Central memory CD4-positive, alpha-beta T cell (primary cell): Measurements from ENCODE around the gene DIAPH1.
A peak's percentile ranks its signal among the peaks of the same experiment; 100 is the strongest.

ENCODE experiments used
- DNase-seq: peaks from one replicate; pipeline ENCODE4 v3.0.0; 2022
- total RNA-seq, 3 experiments: gene quantifications; one replicate each; lab custom pipeline; 2026; lab: John Stamatoyannopoulos, UW

Gene DIAPH1
- 239 to 294 (median 270) reads per million in 3 experiments for total RNA-seq

GRCh38 chr5:141618804-141619554, at the start of gene DIAPH1:
Gene DIAPH1 (minus strand): TSS chr5:141619000. CDS start chr5:141618914, 86 bp downstream.
- DNase-seq, result peak; percentile 97

DNA sequence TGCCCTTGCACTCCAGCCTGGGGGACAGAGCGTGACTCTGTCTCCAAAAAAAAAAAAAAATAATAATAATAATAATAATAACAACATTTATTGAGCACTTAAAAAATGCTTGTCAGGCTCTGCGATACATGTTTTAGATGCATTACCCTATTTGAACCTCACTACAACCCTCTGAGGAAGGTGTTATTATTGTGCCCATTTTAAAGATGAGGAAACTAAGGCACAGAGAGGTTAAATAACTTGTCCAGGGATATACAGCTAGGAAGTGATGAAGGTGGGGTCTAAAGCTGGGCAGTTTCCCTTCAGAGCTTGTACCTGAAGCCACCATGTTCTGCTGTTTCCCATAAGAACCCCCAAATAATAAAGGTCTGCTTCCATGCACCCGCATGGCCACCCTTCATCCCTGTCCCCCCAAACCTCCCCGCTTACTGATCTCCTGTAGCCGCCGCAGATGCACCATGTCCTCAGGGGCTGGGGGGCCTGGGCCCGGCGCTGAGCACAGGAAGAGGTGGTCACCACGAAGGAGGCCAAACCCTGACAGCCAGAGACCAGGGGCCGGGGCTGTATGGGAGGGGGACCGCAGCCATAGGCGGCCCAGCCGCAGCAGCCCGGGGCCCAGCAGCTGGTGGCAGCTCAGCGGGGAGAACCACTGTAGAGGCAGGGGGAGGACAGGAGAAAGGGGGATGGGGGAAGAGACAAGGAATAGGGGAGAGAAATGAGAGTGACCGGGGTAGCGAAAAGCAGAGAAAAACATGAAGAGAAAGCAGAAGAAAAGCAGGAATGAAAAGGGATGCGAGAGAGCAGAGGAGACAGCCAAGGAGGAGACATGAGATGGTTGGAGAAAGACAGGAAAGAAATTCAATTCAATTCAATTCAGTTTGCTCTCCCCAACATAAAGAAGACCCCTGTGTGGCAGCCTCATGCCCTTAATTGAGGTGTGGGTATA, 47.5 kb upstream of the DIAPH1 start:
- DNase-seq, result no peak

- peak; percentile 60 for DNase-seq
Measured at GRCh38 chr5:141664733-141665461, 46.1 kb upstream of the DIAPH1 start.

GRCh38 chr5:141663506-141663905, 44.7 kb upstream of the DIAPH1 start:
- no peak for DNase-seq

DNA sequence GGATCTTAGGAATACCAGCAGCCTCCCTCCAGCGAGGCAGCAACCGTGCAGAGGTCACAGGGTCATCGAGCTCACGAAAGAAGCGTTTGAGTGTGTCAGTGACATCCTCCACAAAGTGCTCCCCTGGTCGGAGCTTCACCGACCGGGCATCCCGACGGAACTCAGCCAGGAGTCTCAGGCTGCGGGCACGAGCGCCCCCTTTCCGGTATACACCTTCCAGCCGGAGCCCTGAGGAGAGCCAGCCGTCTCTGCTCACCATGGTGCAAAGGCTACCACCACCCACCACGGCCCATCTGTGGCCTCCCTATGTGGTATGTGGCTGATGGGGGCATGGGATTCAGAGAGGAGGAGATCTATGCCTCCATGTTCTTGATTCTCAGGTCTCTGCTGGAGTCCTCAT, 43.2 kb upstream of the DIAPH1 start:
- no peak for DNase-seq

- no peak for DNase-seq
Measured at GRCh38 chr5:141657937-141658545, 39.2 kb upstream of the DIAPH1 start.

GRCh38 chr5:141657404-141657803, 38.6 kb upstream of the DIAPH1 start:
- no peak for DNase-seq

GRCh38 chr5:141656396-141656795, 37.6 kb upstream of the DIAPH1 start:
- DNase-seq, result no peak

GRCh38 chr5:141655020-141655419, 36.2 kb upstream of the DIAPH1 start:
- no peak for DNase-seq

DNA sequence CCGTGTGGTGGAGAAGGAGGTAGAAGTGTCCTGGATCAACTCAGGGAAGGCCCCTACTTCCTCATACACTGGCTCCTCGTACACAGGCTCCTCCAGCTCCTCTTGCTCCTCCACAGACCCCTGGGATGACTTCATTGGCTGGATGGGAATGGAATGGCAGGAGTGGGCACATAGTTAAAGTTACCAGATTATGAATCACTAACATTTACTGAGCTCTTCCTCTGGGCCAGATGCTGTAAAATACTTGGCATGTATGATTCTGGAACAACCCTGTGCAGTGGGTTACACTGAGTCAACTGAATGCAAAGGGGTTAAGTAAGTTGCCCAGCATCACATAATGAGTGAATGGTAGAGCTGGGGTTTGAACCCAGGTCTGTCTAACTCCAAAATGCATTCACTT, 35.5 kb upstream of the DIAPH1 start:
- DNase-seq, result no peak

- DNase-seq, result no peak
Measured at GRCh38 chr5:141651728-141652105, 32.9 kb upstream of the DIAPH1 start.

DNA sequence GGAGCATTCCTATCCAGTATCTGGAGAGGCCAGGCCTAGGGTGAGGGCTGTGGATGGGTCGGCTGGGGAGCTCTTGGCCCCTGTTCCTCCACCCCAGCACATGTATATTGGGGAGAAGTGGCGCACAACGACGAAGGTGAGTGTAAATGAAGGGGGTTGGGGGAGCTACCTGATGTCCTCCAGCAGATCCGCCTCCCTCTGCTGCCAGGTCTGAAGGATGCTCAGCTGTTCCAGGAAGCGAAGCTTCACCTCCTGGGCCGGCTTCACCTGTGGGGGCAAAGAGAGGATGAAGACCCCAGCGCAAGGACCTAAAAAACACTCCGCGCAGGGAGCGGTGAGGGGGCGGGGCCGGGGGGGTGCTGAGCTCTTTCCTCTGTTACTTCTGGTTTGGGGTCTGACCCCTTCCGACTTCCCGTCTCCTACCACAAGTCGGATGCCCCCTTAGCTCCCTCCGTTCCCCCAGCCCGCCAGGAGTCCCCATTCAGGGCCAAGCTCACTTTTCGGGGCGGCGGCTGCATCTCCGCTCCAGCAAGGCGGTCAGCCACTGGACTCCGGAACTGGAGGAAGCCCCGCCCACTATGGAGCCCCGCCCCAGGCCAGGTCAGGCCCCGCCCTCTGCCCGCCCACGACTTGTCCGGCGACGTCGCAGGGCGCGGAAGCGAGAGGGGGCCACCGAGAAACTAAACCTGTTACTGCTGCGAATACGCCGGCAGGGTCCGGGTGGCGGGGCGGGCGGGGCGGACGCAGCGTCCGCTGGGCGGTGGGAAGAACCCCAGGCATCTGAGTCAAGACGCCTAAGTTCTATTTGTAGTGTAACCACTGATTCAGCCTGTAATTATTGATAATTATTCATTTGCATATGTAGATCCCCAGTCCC, 32.3 kb upstream of the DIAPH1 start, which contains the start of gene FCHSD1:
TSS of gene FCHSD1 (minus strand) at position 568 of the 877 bp plus-strand sequence. CDS start at position 518, 50 bp downstream.
- peak; percentile 72 for DNase-seq

DNA sequence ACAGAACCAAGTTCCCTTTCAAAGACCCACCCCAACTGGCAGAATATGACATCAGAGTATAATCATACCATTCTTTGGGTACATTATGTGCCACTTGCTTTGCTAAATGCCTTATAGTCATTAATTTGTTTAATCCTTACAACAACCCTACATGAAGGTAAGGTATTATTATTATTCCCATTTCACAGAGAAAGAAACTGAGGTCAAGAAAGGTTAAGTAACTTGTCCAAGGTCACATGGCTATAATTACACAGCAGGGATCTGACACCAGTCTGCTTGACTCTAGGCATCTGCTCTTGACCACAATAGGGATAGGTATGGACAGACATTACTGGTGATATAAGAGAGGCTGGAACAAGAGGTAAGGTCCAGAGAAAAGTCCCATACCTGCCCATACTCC, 31.2 kb upstream of the DIAPH1 start:
- no peak for DNase-seq

- DNase-seq, result no peak
Measured at GRCh38 chr5:141649056-141649688, 30.4 kb upstream of the DIAPH1 start.

GRCh38 chr5:141647851-141648250, 29.1 kb upstream of the DIAPH1 start:
- DNase-seq, result no peak

DNA sequence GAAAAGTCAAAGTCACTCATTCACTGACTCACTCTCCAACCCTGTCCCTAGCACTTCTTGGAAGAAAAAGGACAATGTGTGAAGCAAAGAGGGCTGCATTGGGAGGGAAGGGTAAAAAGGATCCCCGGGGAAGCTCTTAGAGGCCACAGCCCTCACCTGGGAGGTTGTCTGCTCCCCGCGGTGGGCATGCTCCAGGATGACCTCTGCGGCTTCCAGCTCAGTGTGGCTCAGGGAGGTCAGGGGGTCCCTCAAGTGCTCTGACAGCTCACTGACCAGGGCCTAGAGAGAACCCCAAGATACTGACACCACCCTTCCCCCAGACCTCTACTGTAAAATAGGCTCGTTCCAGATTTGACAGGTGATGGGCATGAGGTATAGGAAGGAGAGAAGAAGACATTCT, 28.4 kb upstream of the DIAPH1 start:
- DNase-seq, result no peak

- DNase-seq, result no peak
Measured at GRCh38 chr5:141646026-141646425, 27.2 kb upstream of the DIAPH1 start.

DNA sequence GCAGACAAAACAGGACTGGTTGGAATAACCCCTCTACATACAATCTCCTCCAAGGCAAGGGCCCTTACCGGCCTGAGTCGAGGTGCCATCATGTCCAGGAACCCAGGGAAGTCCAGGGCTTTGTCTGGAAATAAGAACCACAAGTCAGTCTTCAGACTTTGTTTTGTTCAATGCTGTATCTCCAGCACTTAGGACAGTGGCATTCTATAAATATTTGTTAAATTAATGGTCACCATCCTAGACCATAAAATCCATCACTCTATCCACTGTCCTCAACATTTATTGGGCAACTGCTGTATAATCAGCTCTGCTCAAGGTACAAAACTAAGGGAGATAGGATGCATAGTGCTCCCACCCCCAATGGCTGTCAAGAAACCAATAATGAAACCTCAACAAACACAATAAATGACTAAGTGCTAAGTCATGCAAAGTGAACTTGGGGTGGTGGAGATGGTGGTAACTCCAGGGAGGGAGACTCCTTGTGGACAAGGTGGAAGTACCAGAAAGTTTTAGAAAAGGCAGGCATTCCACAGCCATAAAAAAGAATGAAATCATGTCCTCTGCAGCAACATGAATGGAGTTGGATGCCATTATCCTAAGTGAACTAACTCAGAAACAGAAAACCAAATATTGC, 23.0 kb upstream of the DIAPH1 start:
- no peak for DNase-seq

- DNase-seq, result no peak
Measured at GRCh38 chr5:141640698-141641097, 21.9 kb upstream of the DIAPH1 start.

DNA sequence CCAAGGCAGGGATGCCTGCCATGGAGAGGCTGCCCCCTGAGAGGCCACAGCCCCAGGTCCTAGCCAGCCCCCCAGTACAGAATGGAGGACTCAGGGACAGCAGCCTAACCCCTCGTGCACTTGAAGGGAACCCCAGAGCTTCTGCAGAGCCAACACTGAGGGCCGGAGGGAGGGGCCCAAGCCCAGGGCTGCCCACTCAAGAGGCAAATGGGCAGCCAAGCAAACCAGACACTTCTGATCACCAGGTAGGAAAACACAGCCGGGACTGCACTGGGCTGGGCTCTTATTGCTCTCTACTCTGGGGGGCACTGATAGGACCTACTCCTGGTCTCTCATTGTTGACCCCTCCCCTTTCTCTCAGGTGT, 21.2 kb upstream of the DIAPH1 start:
- no peak for DNase-seq
